ENCODE measurements around the gene GJB1. TPM values are rescaled to one million over a fixed set of nuclear protein-coding genes. Genes with fewer than 3 reads are reported as not detected.

The GJB1 gene
- total and polyA plus RNA-seq, 8 donors, result 40.1 to 70.6 (median 56.2) TPM

DNA sequence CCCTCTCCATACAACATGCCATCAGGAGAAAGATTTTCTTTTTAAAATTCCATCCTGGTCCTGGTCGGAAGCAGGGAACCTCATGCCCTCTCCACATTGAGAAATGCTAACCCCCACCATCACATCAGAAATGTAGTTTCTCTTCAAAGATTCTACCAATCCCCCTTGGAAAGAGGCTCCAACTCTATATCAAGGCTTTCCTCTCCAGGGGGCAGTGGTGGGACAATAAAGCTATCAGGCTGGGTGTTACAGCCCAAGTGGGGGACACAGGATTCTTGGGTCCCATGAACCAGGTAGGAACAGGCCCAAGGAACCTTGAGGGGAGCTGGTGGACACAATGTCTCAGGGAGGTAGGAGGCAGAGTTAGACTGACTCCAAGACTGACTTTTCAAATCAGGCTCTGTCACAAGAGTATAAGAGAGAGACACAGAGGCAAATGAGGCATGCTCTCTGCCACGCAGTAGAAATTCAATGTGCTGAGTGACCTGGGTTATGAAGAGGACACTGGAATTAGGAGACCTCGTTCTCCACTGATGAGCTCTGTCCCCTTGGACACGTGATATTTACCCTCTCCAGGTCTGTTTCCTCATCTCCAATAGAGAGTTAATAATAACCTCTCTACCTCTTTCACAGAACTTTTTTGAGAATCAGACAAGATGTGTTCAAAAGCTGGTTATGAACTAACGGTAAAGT is 4.5 kb downstream of the GJB1 start:
- no peak for DNase-seq
- Histone ChIP-seq H3K27me3 (no peaks in the 10 kb centered on the region), H3K4me1 (peaks cover 0 to 6% (median 0%) of the 10 kb centered on the region in 3 donors), H3K9me3 (no peaks in the 10 kb centered on the region), H3K4me3 (no peak overlapping the region), H3K36me3 (no peaks in the 10 kb centered on the region), H3K27ac (no peak overlapping the region)
- no peak for TF ChIP-seq CTCF (IDR thresholded peaks at IDR 0.05)
- WGBS, 2 donors, result 62 to 64% methylated on average over 5 of the region's 5 CpGs
- ATAC-seq, result no peak
- intact Hi-C loops (cut with DNase I), result no loop called here
- FAIRE-seq, result no peak

- WGBS, 2 donors, result 81 to 94% methylated on average over 1 of the region's 1 CpG
- Histone ChIP-seq H3K4me1 (peaks cover 0 to 6% (median 0%) of the 10 kb centered on the region in 3 donors), H3K4me3 (no peak overlapping the region), H3K9me3 (no peaks in the 10 kb centered on the region), H3K36me3 (no peaks in the 10 kb centered on the region), H3K27me3 (no peaks in the 10 kb centered on the region), H3K27ac (no peak overlapping the region)
- intact Hi-C loops (cut with DNase I), result no loop called here
- ATAC-seq (no peak), FAIRE-seq (no peak), DNase-seq (no peak)
- TF ChIP-seq CTCF (IDR thresholded peaks at IDR 0.05), result no peak
Measured at GRCh38 chrX:71228063-71228642, 5.1 kb downstream of the GJB1 start.

- intact Hi-C loops (cut with DNase I), result no loop called here
- ATAC-seq (no peak), DNase-seq (no peak), FAIRE-seq (no peak)
- no peaks in the 10 kb centered on the region for H3K9me3 ChIP-seq
- 81 to 86% methylated on average over 3 of the region's 3 CpGs for WGBS, 2 donors
- no peaks in the 10 kb centered on the region for H3K36me3 ChIP-seq
- H3K4me3 ChIP-seq, result no peak overlapping the region
- no peak overlapping the region for H3K27ac ChIP-seq
- H3K27me3 ChIP-seq, result no peaks in the 10 kb centered on the region
- TF ChIP-seq CTCF (IDR thresholded peaks at IDR 0.05), result no peak
- no peaks in the 10 kb centered on the region for H3K4me1 ChIP-seq
Measured at GRCh38 chrX:71235482-71235881, 12.5 kb downstream of the GJB1 start.

GRCh38 chrX:71236836-71237235 is 13.8 kb downstream of the GJB1 start:
- FAIRE-seq (no peak), DNase-seq (no peak), ATAC-seq (no peak)
- H3K27me3 ChIP-seq, result no peaks in the 10 kb centered on the region
- no peak overlapping the region for H3K27ac ChIP-seq
- H3K9me3 ChIP-seq, result no peaks in the 10 kb centered on the region
- no peaks in the 10 kb centered on the region for H3K36me3 ChIP-seq
- intact Hi-C loops (cut with DNase I), result no loop called here
- H3K4me1 ChIP-seq, result no peaks in the 10 kb centered on the region
- 67 to 100% methylated on average over 1 of the region's 1 CpG for WGBS, 2 donors
- no peak for TF ChIP-seq CTCF (IDR thresholded peaks at IDR 0.05)
- no peak overlapping the region for H3K4me3 ChIP-seq

DNA sequence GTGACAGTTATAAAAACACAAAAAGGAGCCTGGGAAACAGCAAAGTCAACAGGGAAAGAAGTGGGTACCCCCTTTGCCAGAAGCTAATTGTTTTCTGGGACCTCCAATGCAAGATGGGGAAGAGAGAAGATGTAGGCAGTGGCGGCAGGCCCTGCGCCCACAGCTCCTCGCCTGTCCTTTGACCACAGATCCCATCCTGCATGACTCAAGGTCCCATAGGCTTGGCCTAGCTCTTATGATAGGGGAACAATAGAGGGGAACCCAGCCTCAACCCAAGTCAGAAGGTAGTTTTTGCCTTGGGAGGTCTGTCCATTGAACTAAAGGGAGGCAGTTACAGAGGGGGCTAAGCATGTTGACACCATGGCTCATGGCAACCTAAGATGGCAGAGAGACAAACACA is 16.8 kb downstream of the GJB1 start:
- DNase-seq (no peak), FAIRE-seq (no peak), ATAC-seq (no peak)
- H3K4me1 ChIP-seq, result no peaks in the 10 kb centered on the region
- no peak overlapping the region for H3K4me3 ChIP-seq
- no peaks in the 10 kb centered on the region for H3K36me3 ChIP-seq
- intact Hi-C loops (cut with DNase I), result no loop called here
- no peaks in the 10 kb centered on the region for H3K27me3 ChIP-seq
- 75 to 95% methylated on average over 3 of the region's 3 CpGs for WGBS, 2 donors
- H3K9me3 ChIP-seq, result no peaks in the 10 kb centered on the region
- H3K27ac ChIP-seq, result no peak overlapping the region
- no peak for TF ChIP-seq CTCF (IDR thresholded peaks at IDR 0.05)

All from pancreas (tissue), 10 donors.